KMS-11 (cell line): ENCODE measurements around the gene CCDC9B.

Experiments used
- H2AFZ ChIP-seq: fragments of 200-600 bp; sonication (generic); 2 replicates; pipeline ENCODE4 v1.6.1; 2016; ENCODE audit warnings: antibody characterized with exemption, mixed run types, low read depth
- H3K27ac ChIP-seq: fragments of 200-600 bp; sonication (generic); 2 replicates; pipeline ENCODE4 v1.6.1; 2016; ENCODE audit warnings: mild to moderate bottlenecking, mixed run types
- H3K27me3 ChIP-seq: fragments of 200-600 bp; sonication (generic); 2 replicates; pipeline ENCODE4 v1.6.1; 2017; ENCODE audit warnings: mild to moderate bottlenecking, low read depth, mixed run types, moderate library complexity; ENCODE audit not compliant: insufficient read depth
- H3K36me3 ChIP-seq: fragments of 200-600 bp; sonication (generic); 2 replicates; pipeline ENCODE4 v1.6.1; 2017; ENCODE audit warnings: mild to moderate bottlenecking, mixed run types; ENCODE audit not compliant: insufficient read depth
- H3K4me1 ChIP-seq: fragments of 200-600 bp; sonication (generic); 2 replicates; pipeline ENCODE4 v1.6.1; 2016; ENCODE audit warnings: mild to moderate bottlenecking, low read depth, mixed run types; ENCODE audit not compliant: poor library complexity, severe bottlenecking
- H3K4me2 ChIP-seq: fragments of 200-600 bp; sonication (generic); 2 replicates; pipeline ENCODE4 v1.7.0; 2016; ENCODE audit warnings: mild to moderate bottlenecking, mixed run types
- H3K4me3 ChIP-seq: fragments of 200-600 bp; sonication (generic); IDR thresholded peaks from 2 replicates; pipeline ENCODE4 v1.6.1; 2017; ENCODE audit warnings: low read depth, low read length, mixed read lengths; ENCODE audit not compliant: insufficient read depth
- H3K79me2 ChIP-seq: fragments of 200-600 bp; sonication (generic); 2 replicates; pipeline ENCODE4 v1.6.1; 2016; ENCODE audit warnings: low read depth, mixed run types; ENCODE audit not compliant: insufficient read depth
- H3K9ac ChIP-seq: fragments of 200-600 bp; sonication (generic); 2 replicates; pipeline ENCODE4 v1.6.1; 2016; ENCODE audit warnings: mild to moderate bottlenecking, mixed run types
- H4K20me1 ChIP-seq: fragments of 200-600 bp; sonication (generic); 2 replicates; pipeline ENCODE4 v1.6.1; 2016; ENCODE audit warnings: mild to moderate bottlenecking, mixed run types; ENCODE audit not compliant: insufficient read depth
- TF ChIP-seq, protein P1 (sequence below): fragments of 200-600 bp; sonication (generic); conservative IDR thresholded peaks from 2 replicates; pipeline ENCODE4 v1.6.1; 2017; ENCODE audit warnings: low read depth, mild to moderate bottlenecking, antibody characterized with exemption, low read length, moderate library complexity, mixed read lengths

Gene CCDC9B

DNA sequence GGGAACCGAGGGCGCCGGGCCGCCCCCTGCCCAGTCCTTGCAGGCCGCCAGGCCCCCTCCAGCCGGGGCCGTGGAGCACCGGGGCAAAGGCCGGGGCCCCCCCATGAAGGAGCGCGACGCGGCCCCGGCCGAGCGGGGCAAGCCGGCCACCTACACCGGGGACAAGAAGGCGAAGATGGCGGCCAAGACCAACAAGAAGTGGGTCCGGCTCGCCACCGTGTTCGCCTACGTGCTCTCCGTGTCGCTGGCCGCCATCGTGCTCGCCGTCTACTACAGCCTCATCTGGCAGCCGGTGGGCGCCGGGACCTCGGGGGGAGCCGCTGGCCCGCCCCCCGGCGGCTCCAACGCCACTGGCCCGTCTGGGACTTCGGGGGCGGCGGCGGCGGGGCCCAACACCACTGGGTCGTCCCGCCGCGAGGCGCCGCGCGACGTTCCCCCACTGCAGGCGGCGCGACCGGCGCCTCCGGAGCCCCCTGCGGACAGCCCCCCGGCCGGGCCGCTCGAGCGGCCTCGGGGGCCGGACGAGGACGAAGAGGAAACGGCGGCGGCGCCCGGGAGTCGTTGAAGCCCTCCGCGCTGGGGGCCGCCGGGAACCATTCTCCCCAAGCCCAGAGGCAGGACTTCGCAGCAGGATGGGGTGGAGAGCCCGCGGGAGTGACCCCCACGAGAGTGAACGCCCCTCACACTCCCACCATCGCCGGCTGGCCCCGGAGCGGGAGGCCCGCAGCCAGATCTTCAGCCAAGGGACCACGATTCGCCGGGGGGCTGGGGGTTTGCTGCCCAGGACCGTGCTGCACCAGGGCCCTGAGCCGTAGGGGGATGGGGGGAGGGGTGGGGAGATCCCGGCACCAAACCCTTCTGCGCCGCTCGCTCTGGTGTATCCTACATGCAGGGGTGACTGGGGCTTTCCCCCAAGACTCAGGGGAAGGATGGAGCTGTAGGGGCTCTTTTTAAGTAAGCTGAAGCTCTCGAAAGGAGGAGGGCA, 16.5 kb downstream of the CCDC9B start:
- H3K9ac ChIP-seq: peak overlapping the region; percentile 62
- H3K27ac ChIP-seq: peak overlapping the region; percentile 97
- no peaks in the 10 kb centered on the region for H3K27me3 ChIP-seq
- H3K36me3 ChIP-seq: no peaks in the 10 kb centered on the region
- TF ChIP-seq, protein P1, sequence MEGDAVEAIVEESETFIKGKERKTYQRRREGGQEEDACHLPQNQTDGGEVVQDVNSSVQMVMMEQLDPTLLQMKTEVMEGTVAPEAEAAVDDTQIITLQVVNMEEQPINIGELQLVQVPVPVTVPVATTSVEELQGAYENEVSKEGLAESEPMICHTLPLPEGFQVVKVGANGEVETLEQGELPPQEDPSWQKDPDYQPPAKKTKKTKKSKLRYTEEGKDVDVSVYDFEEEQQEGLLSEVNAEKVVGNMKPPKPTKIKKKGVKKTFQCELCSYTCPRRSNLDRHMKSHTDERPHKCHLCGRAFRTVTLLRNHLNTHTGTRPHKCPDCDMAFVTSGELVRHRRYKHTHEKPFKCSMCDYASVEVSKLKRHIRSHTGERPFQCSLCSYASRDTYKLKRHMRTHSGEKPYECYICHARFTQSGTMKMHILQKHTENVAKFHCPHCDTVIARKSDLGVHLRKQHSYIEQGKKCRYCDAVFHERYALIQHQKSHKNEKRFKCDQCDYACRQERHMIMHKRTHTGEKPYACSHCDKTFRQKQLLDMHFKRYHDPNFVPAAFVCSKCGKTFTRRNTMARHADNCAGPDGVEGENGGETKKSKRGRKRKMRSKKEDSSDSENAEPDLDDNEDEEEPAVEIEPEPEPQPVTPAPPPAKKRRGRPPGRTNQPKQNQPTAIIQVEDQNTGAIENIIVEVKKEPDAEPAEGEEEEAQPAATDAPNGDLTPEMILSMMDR: no peak
- H3K4me3 ChIP-seq: no peak overlapping the region
- peaks cover 31% of the 10 kb centered on the region for H3K79me2 ChIP-seq
- H4K20me1 ChIP-seq: no peaks in the 10 kb centered on the region
- H3K4me1 ChIP-seq: peaks cover 56% of the 10 kb centered on the region
- H3K4me2 ChIP-seq: peak overlapping the region; percentile 99
- H2AFZ ChIP-seq: no peak overlapping the region

DNA sequence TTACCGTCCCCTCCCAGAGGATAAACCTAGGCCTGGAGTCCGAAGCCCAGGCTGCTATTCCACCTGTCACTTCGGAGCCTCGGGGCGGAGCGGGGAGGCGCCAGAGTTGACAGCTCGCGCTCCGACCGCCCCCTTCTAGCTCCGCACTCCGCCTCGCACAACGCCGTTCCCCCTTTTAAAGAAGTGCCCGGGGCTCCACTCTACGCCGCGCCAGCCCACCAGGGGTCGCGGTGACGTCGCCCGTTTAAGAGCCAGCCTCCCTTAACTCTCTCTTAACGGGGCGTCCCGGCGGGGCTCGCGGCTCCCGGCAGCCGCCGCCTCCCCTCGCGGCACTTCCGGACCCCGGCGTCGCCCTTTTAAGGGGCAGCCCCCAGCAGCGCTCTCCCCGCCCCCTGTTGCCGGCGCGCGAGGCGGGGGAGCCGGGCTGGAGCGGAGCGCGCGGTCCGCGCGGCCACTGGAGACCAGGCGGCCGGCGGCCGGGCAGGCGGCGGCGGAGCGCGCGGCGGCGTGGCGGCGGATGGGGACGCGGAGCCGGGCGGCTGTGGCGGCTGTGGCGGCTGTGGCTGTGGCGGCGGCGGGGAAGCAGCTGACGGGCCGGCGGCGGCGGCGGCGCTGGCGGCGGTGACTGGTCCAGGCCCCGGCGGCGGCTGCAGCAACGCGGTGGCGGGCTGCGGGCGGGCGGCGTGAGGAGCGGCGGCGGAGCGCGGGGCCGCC, 17.3 kb downstream of the CCDC9B start, which contains the start of gene INAFM2:
INAFM2 (plus strand) TSS at position 454 of the 714 bp plus-strand sequence. CDS start 364 bp downstream, outside the sequence.
- no peaks in the 10 kb centered on the region for H3K27me3 ChIP-seq
- H3K27ac ChIP-seq: peak within 1 kb of the TSS; percentile 19; the same call in 1 of the 2 replicates
- H3K36me3 ChIP-seq: no peaks in the 10 kb centered on the region
- H3K4me2 ChIP-seq: peak within 1 kb of the TSS; percentile 99
- H3K9ac ChIP-seq: peak within 1 kb of the TSS; percentile 62
- no peaks in the 10 kb centered on the region for H4K20me1 ChIP-seq
- peaks cover 31% of the 10 kb centered on the region for H3K79me2 ChIP-seq
- TF ChIP-seq, protein P1: peak; percentile 49
- peak within 1 kb of the TSS; percentile 78 for H2AFZ ChIP-seq
- peaks cover 47% of the 10 kb centered on the region for H3K4me1 ChIP-seq
- no peak within 1 kb of the TSS for H3K4me3 ChIP-seq

DNA sequence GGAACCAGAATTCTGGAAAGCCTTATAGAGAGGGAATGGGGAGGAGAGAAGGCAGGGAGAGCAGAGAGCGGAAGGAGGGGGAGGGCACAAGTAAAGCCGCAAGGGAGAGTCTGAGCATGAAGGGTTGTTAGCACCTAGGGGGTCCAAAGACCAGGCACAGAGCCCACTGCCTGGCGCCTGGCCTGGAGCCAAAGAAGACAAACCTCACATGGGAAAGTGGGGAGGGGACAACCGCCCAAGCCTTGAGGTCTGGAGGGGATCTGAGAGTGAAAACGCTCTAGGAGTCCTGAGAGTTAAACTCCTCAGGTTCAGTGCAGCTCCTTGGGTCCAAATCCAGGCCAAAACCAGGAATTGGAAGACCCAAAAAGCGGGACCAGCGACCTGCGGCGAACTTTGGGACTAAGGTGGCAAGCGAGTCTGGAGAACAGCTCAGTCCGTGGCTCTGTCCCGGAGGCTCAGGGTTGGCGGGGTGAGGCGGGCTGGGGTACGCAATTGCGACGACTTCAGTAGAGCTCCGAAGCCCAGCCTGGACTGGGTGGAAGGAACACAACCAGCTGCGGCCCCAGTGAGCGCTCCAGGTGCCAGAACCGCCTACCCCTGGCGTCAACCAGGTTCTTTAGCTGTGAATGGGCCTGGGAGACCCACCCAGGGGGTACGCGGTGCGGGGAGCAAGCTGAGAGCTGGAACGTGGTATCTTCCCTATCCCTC, 18.1 kb downstream of the CCDC9B start:
- H3K79me2 ChIP-seq: peaks cover 31% of the 10 kb centered on the region
- H3K36me3 ChIP-seq: no peaks in the 10 kb centered on the region
- no peak overlapping the region for H3K9ac ChIP-seq
- H3K4me1 ChIP-seq: peaks cover 40% of the 10 kb centered on the region
- H3K27ac ChIP-seq: no peak overlapping the region
- peak overlapping the region; percentile 78 for H2AFZ ChIP-seq
- H3K4me2 ChIP-seq: peak overlapping the region; percentile 54
- TF ChIP-seq, protein P1: no peak
- H3K4me3 ChIP-seq: no peak overlapping the region
- H4K20me1 ChIP-seq: no peaks in the 10 kb centered on the region
- no peaks in the 10 kb centered on the region for H3K27me3 ChIP-seq

DNA sequence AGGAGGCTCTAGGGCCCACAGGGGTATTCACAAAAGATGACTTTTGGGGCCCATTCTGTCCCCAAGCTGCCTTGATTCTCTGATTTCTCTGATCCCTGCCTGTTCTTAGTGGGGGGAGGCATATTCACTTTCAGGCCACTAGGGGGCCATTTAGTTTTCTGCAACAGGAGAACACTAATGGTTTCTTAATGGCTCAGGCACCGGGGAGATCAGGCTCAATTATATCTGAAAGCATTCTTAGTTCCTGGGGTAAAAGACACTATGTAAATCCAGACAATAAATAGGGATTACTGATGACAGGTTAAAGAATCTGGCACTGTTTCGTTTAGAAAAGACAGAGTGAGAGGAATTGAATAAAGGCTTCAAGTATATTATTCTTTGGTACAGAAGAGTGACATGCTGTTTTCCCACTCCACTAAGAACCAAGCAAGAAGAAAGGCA, 19.8 kb downstream of the CCDC9B start:
- Histone ChIP-seq H3K4me1 (peaks cover 23% of the 10 kb centered on the region), H4K20me1 (no peaks in the 10 kb centered on the region), H3K27me3 (no peaks in the 10 kb centered on the region), H3K4me2 (no peak overlapping the region), H2AFZ (no peak overlapping the region), H3K4me3 (no peak overlapping the region), H3K36me3 (no peaks in the 10 kb centered on the region), H3K79me2 (peaks cover 18% of the 10 kb centered on the region), H3K27ac (no peak overlapping the region), H3K9ac (no peak overlapping the region)
- TF ChIP-seq, protein P1: peak; percentile 98
